Measurements from ENCODE around the gene SRSF4.

SRSF4 gene

GRCh38 chr1:29105822-29106221, 75.9 kb downstream of the SRSF4 start:
- H3K4me3 ChIP-seq (replicated peaks; ENCODE audit: low read depth, low read length): no peak overlapping the region
- no peak for DNase-seq (ENCODE audit: extremely low read depth, low read depth)
- no peak for TF ChIP-seq CTCF (IDR thresholded peaks at IDR 0.05; ENCODE audit: low read depth, low read length, missing control alignments)

GRCh38 chr1:29100487-29100886, 81.2 kb downstream of the SRSF4 start:
- no peak for TF ChIP-seq CTCF (IDR thresholded peaks at IDR 0.05; ENCODE audit: low read depth, low read length, missing control alignments)
- no peak overlapping the region for H3K4me3 ChIP-seq (replicated peaks; ENCODE audit: low read depth, low read length)
- no peak for DNase-seq (ENCODE audit: extremely low read depth, low read depth)

GRCh38 chr1:29099286-29099685, 82.4 kb downstream of the SRSF4 start:
- no peak for TF ChIP-seq CTCF (IDR thresholded peaks at IDR 0.05; ENCODE audit: low read depth, low read length, missing control alignments)
- H3K4me3 ChIP-seq (replicated peaks; ENCODE audit: low read depth, low read length): no peak overlapping the region
- no peak for DNase-seq (ENCODE audit: extremely low read depth, low read depth)
